Mammary epithelial cell (primary cell): ENCODE measurements around the gene TMPRSS3.

Experiments
- EZH2 ChIP-seq: IDR thresholded peaks from 2 replicates; pipeline ENCODE4 v1.6.1; 2012; ENCODE audit warnings: low read length, inconsistent platforms, borderline replicate concordance
- TF ChIP-seq, protein P1 (sequence below), 2 donors: IDR thresholded peaks in 1 of 2; conservative IDR thresholded peaks in 1 of 2; 2 replicates each; pipeline ENCODE4 v1.5.1; 2011 to 2012; ENCODE audit warnings: inconsistent platforms in 2 of 2, low read length in 2 of 2, mild to moderate bottlenecking in 2 of 2, control low read depth in 1 of 2, low read depth in 1 of 2; ENCODE audit not compliant: insufficient read depth in 1 of 2; ENCODE audit errors: extremely low read depth in 1 of 2

DNA sequence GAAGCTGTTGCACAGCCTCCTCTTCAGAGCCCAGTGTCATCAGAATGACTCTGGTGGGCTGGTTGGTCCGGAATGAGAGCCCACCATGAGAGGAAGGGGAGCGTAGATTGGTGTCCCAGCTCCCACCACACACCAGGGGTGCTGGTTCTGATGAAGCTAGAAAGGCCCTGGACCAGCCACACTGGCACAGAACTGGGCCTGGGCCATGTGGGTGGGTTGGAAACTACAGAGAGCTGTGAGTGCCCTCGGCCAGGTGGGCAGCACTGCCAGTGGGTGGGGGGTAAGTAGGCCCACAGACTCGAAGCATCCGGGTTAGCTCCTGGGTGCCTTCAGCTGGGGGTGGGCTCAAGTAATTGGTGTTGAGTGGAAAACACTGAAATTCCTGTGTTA lies 17.9 kb downstream of the TMPRSS3 start:
- TF ChIP-seq, protein P1, sequence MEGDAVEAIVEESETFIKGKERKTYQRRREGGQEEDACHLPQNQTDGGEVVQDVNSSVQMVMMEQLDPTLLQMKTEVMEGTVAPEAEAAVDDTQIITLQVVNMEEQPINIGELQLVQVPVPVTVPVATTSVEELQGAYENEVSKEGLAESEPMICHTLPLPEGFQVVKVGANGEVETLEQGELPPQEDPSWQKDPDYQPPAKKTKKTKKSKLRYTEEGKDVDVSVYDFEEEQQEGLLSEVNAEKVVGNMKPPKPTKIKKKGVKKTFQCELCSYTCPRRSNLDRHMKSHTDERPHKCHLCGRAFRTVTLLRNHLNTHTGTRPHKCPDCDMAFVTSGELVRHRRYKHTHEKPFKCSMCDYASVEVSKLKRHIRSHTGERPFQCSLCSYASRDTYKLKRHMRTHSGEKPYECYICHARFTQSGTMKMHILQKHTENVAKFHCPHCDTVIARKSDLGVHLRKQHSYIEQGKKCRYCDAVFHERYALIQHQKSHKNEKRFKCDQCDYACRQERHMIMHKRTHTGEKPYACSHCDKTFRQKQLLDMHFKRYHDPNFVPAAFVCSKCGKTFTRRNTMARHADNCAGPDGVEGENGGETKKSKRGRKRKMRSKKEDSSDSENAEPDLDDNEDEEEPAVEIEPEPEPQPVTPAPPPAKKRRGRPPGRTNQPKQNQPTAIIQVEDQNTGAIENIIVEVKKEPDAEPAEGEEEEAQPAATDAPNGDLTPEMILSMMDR (conservative IDR thresholded peaks at IDR 0.05 in 1 of 2, IDR thresholded peaks at IDR 0.05 in 1 of 2; ENCODE audit: extremely low read depth in 1 of 2, insufficient read depth in 1 of 2, low read depth in 1 of 2, low read length in 2 of 2), result no peak
- no peak for TF ChIP-seq EZH2
